Esophagus muscularis mucosa (tissue), 3 donors: ENCODE results near the gene PCDH17.

Source experiments
- CTCF ChIP-seq, 3 experiments: fragments of 200-600 bp in 2 of 3; fragments of 450-650 bp in 1 of 3; sonication (generic) in 2 of 3; IDR thresholded peaks; one replicate each; pipeline ENCODE4 v1.5.1; 2017 to 2019; ENCODE audit warnings: antibody characterized with exemption in 3 of 3, mild to moderate bottlenecking in 2 of 3, moderate library complexity in 1 of 3
- POLR2AphosphoS5 ChIP-seq, 2 donors: sonication (generic); formaldehyde crosslinking; IDR thresholded peaks; one replicate each; pipeline ENCODE4 v1.6.1; 2017; ENCODE audit warnings: antibody characterized with exemption in 2 of 2

- TF ChIP-seq CTCF (IDR thresholded peaks at IDR 0.05): no peak
- TF ChIP-seq POLR2AphosphoS5 (IDR thresholded peaks at IDR 0.05): no peak
Measured at GRCh38 chr13:57682128-57682716, 50.7 kb downstream of the PCDH17 start.
